Astrocyte (in vitro differentiated cells and primary cell): ENCODE measurements around the gene ATXN3L. TPM values are rescaled to one million over a fixed set of nuclear protein-coding genes. Genes with fewer than 3 reads are reported as not detected.

ENCODE experiments used
- DNase-seq: peaks from one replicate; pipeline ENCODE4 v3.0.0-alpha.2; 2010; ENCODE audit warnings: low read depth
- FAIRE-seq: peaks from 2 replicates; lab custom pipeline; 2011; peaks lifted over from hg19 to GRCh38; lab: Jason Lieb, UNC
- H2AFZ ChIP-seq: 2 replicates; pipeline ENCODE4 v1.6.0; 2012; ENCODE audit warnings: low read depth, low read length, inconsistent platforms
- H3K27ac ChIP-seq: 2 replicates; pipeline ENCODE4 v1.5.1; 2011; ENCODE audit warnings: low read depth, low read length, inconsistent platforms
- H3K27me3 ChIP-seq: 2 replicates; pipeline ENCODE4 v1.6.0; 2011; ENCODE audit warnings: low read length, inconsistent platforms; ENCODE audit not compliant: insufficient read depth
- H3K36me3 ChIP-seq: 2 replicates; pipeline ENCODE4 v1.5.1; 2011; ENCODE audit warnings: low read length, inconsistent platforms; ENCODE audit not compliant: insufficient read depth
- H3K4me1 ChIP-seq: 2 replicates; pipeline ENCODE4 v1.5.1; 2011; ENCODE audit warnings: low read length, inconsistent platforms; ENCODE audit not compliant: insufficient read depth
- H3K4me2 ChIP-seq: 2 replicates; pipeline ENCODE4 v1.6.0; 2012; ENCODE audit warnings: low read length, inconsistent platforms
- H3K4me3 ChIP-seq: 2 replicates; pipeline ENCODE4 v1.5.1; 2011; ENCODE audit warnings: low read depth, mild to moderate bottlenecking, low read length, inconsistent platforms; ENCODE audit not compliant: insufficient read depth
- H3K79me2 ChIP-seq: 2 replicates; pipeline ENCODE4 v1.6.0; 2012; ENCODE audit warnings: mild to moderate bottlenecking, low read length, inconsistent platforms; ENCODE audit not compliant: insufficient read depth
- H3K9ac ChIP-seq: 2 replicates; pipeline ENCODE4 v1.6.0; 2012; ENCODE audit warnings: mild to moderate bottlenecking, low read length, inconsistent platforms
- H3K9me3 ChIP-seq: 2 replicates; pipeline ENCODE4 v1.5.1; 2012; ENCODE audit warnings: low read depth, mild to moderate bottlenecking, low read length, inconsistent platforms; ENCODE audit not compliant: insufficient read depth
- H4K20me1 ChIP-seq: 2 replicates; pipeline ENCODE4 v1.6.0; 2012; ENCODE audit warnings: low read length, inconsistent platforms; ENCODE audit not compliant: insufficient read depth
- H3K27ac Mint-ChIP-seq: one replicate; pipeline ENCODE4 v1.8.0; 2021; ENCODE audit warnings: mild to moderate bottlenecking, mixed read lengths; ENCODE audit not compliant: unreplicated experiment
- H3K27me3 Mint-ChIP-seq: one replicate; pipeline ENCODE4 v1.8.0; 2021; ENCODE audit warnings: low read depth, mixed read lengths; ENCODE audit not compliant: unreplicated experiment
- H3K36me3 Mint-ChIP-seq: one replicate; pipeline ENCODE4 v1.8.0; 2021; ENCODE audit warnings: low read depth, mixed read lengths; ENCODE audit not compliant: unreplicated experiment
- H3K4me1 Mint-ChIP-seq: one replicate; pipeline ENCODE4 v1.8.0; 2021; ENCODE audit warnings: low read depth, mixed read lengths; ENCODE audit not compliant: unreplicated experiment
- H3K4me3 Mint-ChIP-seq: one replicate; pipeline ENCODE4 v1.8.0; 2021; ENCODE audit warnings: mild to moderate bottlenecking, moderate library complexity, mixed read lengths; ENCODE audit not compliant: unreplicated experiment
- H3K9me3 Mint-ChIP-seq: one replicate; pipeline ENCODE4 v1.8.0; 2021; ENCODE audit warnings: mild to moderate bottlenecking, mixed read lengths; ENCODE audit not compliant: unreplicated experiment
- CTCF ChIP-seq: IDR thresholded peaks from 2 replicates; pipeline ENCODE4 v1.5.1; 2011; ENCODE audit warnings: low read depth, mild to moderate bottlenecking, inconsistent platforms, low read length, moderate library complexity; ENCODE audit not compliant: insufficient read depth
- EZH2 ChIP-seq: IDR thresholded peaks from 2 replicates; pipeline ENCODE4 v1.6.1; 2012; ENCODE audit warnings: mild to moderate bottlenecking, low read length, inconsistent platforms; ENCODE audit not compliant: insufficient read depth
- total RNA-seq: library from RNA; stranded (reverse); gene quantifications from 2 replicates; pipeline ENCODE4 v1.2.1, GENCODE V29; 2021

ATXN3L gene
- total RNA-seq, 1 donor from 2014 or later = not detected

GRCh38 chrX:13298836-13299235, 21.0 kb downstream of the ATXN3L start:
- H3K4me3 Mint-ChIP-seq = no peak overlapping the region

DNA sequence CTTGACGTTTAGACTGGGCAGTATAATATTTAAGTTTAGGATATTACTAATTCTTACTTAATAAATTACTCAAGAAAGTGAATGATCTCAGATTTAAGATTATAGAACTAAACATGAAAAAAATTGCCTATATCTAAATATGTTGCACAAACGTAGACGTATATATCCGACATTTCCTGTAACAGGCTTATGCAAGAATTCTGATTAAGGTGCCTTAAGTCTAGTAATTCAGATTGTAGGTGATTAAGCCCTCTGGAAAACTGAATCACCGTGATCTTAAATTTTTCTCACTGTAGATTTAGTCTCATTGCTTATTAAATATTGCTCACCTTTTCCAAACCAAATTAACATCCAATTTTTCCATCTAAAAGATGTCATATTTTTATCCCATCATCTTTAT, 24.0 kb downstream of the ATXN3L start:
- no peak overlapping the region for H3K4me3 ChIP-seq
- H3K4me3 Mint-ChIP-seq = no peak overlapping the region
- no peak overlapping the region for H3K9ac ChIP-seq
- TF ChIP-seq EZH2 = no peak
- no peak for TF ChIP-seq CTCF
- no peak overlapping the region for H3K27ac ChIP-seq
- DNase-seq (no peak), FAIRE-seq (no peak)
- H3K27me3 ChIP-seq = no peaks in the 10 kb centered on the region
- H3K27ac Mint-ChIP-seq = no peak overlapping the region
- H3K36me3 ChIP-seq = no peaks in the 10 kb centered on the region
- no peaks in the 10 kb centered on the region for H3K36me3 Mint-ChIP-seq
- no peaks in the 10 kb centered on the region for H3K27me3 Mint-ChIP-seq
- no peaks in the 10 kb centered on the region for H4K20me1 ChIP-seq
- no peaks in the 10 kb centered on the region for H3K9me3 Mint-ChIP-seq
- no peaks in the 10 kb centered on the region for H3K4me1 ChIP-seq
- no peak overlapping the region for H2AFZ ChIP-seq
- H3K79me2 ChIP-seq = no peaks in the 10 kb centered on the region
- no peak overlapping the region for H3K4me2 ChIP-seq
- H3K9me3 ChIP-seq = no peaks in the 10 kb centered on the region
- peaks cover 4% of the 10 kb centered on the region for H3K4me1 Mint-ChIP-seq

More at GRCh38 chrX:13298836-13299235, 21.0 kb downstream of the ATXN3L start:
- H4K20me1 ChIP-seq = no peaks in the 10 kb centered on the region
- no peak overlapping the region for H2AFZ ChIP-seq
- Mint-ChIP-seq H3K27me3 (no peaks in the 10 kb centered on the region), H3K27ac (no peak overlapping the region), H3K36me3 (no peaks in the 10 kb centered on the region), H3K9me3 (peaks cover 3% of the 10 kb centered on the region), H3K4me1 (peaks cover 4% of the 10 kb centered on the region)
- DNase-seq = no peak
- no peak overlapping the region for H3K4me2 ChIP-seq
- no peak overlapping the region for H3K4me3 ChIP-seq
- H3K4me1 ChIP-seq = peaks cover 2% of the 10 kb centered on the region
- no peak for FAIRE-seq
- H3K9ac ChIP-seq = no peak overlapping the region
- H3K27me3 ChIP-seq = no peaks in the 10 kb centered on the region
- no peaks in the 10 kb centered on the region for H3K36me3 ChIP-seq
- no peaks in the 10 kb centered on the region for H3K9me3 ChIP-seq
- no peak overlapping the region for H3K27ac ChIP-seq
- no peak for TF ChIP-seq EZH2
- no peak for TF ChIP-seq CTCF
- no peaks in the 10 kb centered on the region for H3K79me2 ChIP-seq

DNA sequence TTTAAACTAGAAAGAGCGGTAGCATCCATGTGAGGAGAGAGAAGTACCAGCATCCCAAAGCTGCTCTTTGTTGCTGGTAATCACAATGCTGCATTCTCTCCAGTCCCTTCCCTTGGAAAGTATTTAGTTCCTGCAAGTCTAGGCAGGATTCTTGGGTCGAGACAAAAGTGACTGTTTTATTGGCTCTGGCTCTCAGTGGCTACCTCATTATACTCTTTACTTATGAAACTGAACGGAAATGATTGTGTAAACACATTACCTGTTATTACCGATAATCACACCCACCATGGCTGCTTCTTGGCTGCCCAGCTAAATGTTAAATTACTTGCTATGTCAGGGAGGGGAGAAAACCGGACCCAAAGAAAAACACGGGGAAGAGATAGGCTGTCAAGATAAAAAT, 26.2 kb downstream of the ATXN3L start:
- Histone ChIP-seq H3K9ac (no peak overlapping the region), H3K4me1 (no peaks in the 10 kb centered on the region), H4K20me1 (no peaks in the 10 kb centered on the region), H3K27ac (no peak overlapping the region), H2AFZ (no peak overlapping the region), H3K9me3 (no peaks in the 10 kb centered on the region), H3K36me3 (no peaks in the 10 kb centered on the region), H3K79me2 (no peaks in the 10 kb centered on the region), H3K4me3 (no peak overlapping the region), H3K27me3 (no peaks in the 10 kb centered on the region), H3K4me2 (no peak overlapping the region)
- no peak overlapping the region for H3K4me3 Mint-ChIP-seq
- peak; percentile 31 for DNase-seq
- no peaks in the 10 kb centered on the region for H3K36me3 Mint-ChIP-seq
- FAIRE-seq = no peak
- TF ChIP-seq EZH2 = no peak
- no peak for TF ChIP-seq CTCF
- H3K9me3 Mint-ChIP-seq = no peaks in the 10 kb centered on the region
- H3K27me3 Mint-ChIP-seq = no peaks in the 10 kb centered on the region
- no peak overlapping the region for H3K27ac Mint-ChIP-seq
- H3K4me1 Mint-ChIP-seq = no peaks in the 10 kb centered on the region
